Smooth muscle cell (in vitro differentiated cells): ENCODE results near the gene CCDC7. TPM values are rescaled to one million over a fixed set of nuclear protein-coding genes. Genes with fewer than 3 reads are reported as not detected.
"Not testable (repeated sequence)": the region's sequence is repeated elsewhere in the genome, so short reads cannot be mapped to it uniquely, and the experiment has no call there.

ENCODE experiments used
- DNase-seq: peaks from one replicate; lab custom pipeline; 2025; ENCODE audit not compliant: unreplicated experiment; lab: John Stamatoyannopoulos, UW
- H2AFZ ChIP-seq: fragments of 200-600 bp; sonication (generic); 2 replicates; pipeline ENCODE4 v1.6.0; 2016; ENCODE audit warnings: antibody characterized with exemption, low read depth, mild to moderate bottlenecking
- H3F3A ChIP-seq: fragments of 200-600 bp; sonication (generic); 2 replicates; pipeline ENCODE4 v1.6.0; 2017; ENCODE audit warnings: antibody characterized with exemption, low read depth
- H3K27ac ChIP-seq: fragments of 200-600 bp; sonication (generic); 2 replicates; pipeline ENCODE4 v1.5.1; 2016; ENCODE audit warnings: low read depth, mild to moderate bottlenecking
- H3K27me3 ChIP-seq: fragments of 200-600 bp; sonication (generic); 2 replicates; pipeline ENCODE4 v1.6.1; 2016; ENCODE audit warnings: low read depth, mild to moderate bottlenecking
- H3K36me3 ChIP-seq: fragments of 200-600 bp; sonication (generic); 2 replicates; pipeline ENCODE4 v1.5.1; 2016; ENCODE audit warnings: low read depth
- H3K4me1 ChIP-seq: fragments of 200-600 bp; sonication (generic); 2 replicates; pipeline ENCODE4 v1.5.1; 2016; ENCODE audit warnings: low read depth
- H3K4me2 ChIP-seq: fragments of 200-600 bp; sonication (generic); 2 replicates; pipeline ENCODE4 v1.6.0; 2016; ENCODE audit warnings: mild to moderate bottlenecking
- H3K4me3 ChIP-seq: fragments of 200-600 bp; sonication (generic); 2 replicates; pipeline ENCODE4 v1.5.1; 2016; ENCODE audit warnings: mild to moderate bottlenecking
- H3K79me2 ChIP-seq: fragments of 200-600 bp; sonication (generic); 2 replicates; pipeline ENCODE4 v1.6.0; 2016; ENCODE audit warnings: low read depth, mild to moderate bottlenecking
- H3K9ac ChIP-seq: fragments of 200-600 bp; sonication (generic); 2 replicates; pipeline ENCODE4 v1.6.0; 2016; ENCODE audit warnings: low read depth
- H3K9me3 ChIP-seq: fragments of 200-600 bp; sonication (generic); replicated peaks from 2 replicates; pipeline ENCODE4 v1.5.1; 2016; ENCODE audit warnings: low read depth
- H4K20me1 ChIP-seq: fragments of 200-600 bp; sonication (generic); 2 replicates; pipeline ENCODE4 v1.6.0; 2016; ENCODE audit warnings: low read depth
- CTCF ChIP-seq: fragments of 200-600 bp; sonication (generic); IDR thresholded peaks from 2 replicates; pipeline ENCODE4 v1.5.1; 2017; ENCODE audit warnings: borderline replicate concordance, mild to moderate bottlenecking, antibody characterized with exemption; ENCODE audit not compliant: insufficient read depth, poor library complexity, severe bottlenecking
- WGBS: methylation state at CpG from one replicate; pipeline ENCODE4 v1.1.7; 2016; ENCODE audit warnings: low lambda C conversion rate; 5-methylcytosine and 5-hydroxymethylcytosine counted together
- polyA plus RNA-seq: library from polyadenylated mRNA; unstranded; fragments of >200 nt; fragmentation: Nextera tagmentation; extraction: Ambion mirVana; gene quantifications from 2 replicates; pipeline ENCODE4 v1.2.1, GENCODE V29; 2016
- total RNA-seq: library from RNA; depleted of rRNA; stranded (reverse); fragments of >200 nt; gene quantifications from 2 replicates; pipeline ENCODE4 v1.2.3, GENCODE V29; 2014

Gene CCDC7
- total and polyA plus RNA-seq, 2 experiments from 2014 or later = 1.5 to 4.2 TPM

- TF ChIP-seq CTCF = no peak
- no peaks in the 10 kb centered on the region for H3K9me3 ChIP-seq
- WGBS = 92% methylated on average over 8 of the region's 8 CpGs
Measured at GRCh38 chr10:32891261-32891660, 445.3 kb downstream of the CCDC7 start.

GRCh38 chr10:32893434-32893833 lies 447.5 kb downstream of the CCDC7 start:
- Histone ChIP-seq H3K9ac (no peak overlapping the region), H3K4me1 (no peaks in the 10 kb centered on the region), H3K4me2 (no peak overlapping the region), H3K27ac (no peak overlapping the region), H3K79me2 (no peaks in the 10 kb centered on the region), H3K9me3 (no peaks in the 10 kb centered on the region), H3F3A (no peaks in the 10 kb centered on the region), H3K4me3 (no peak overlapping the region), H2AFZ (no peak overlapping the region), H3K27me3 (no peaks in the 10 kb centered on the region), H4K20me1 (no peaks in the 10 kb centered on the region), H3K36me3 (peaks cover 8% of the 10 kb centered on the region)
- DNase-seq = no peak
- 68% methylated on average over 3 of the region's 3 CpGs for WGBS
- TF ChIP-seq CTCF = peak; percentile 5

More at GRCh38 chr10:32891261-32891660, 445.3 kb downstream of the CCDC7 start:
- Histone ChIP-seq H3K9ac (no peak overlapping the region), H3K27me3 (no peaks in the 10 kb centered on the region), H2AFZ (no peak overlapping the region), H3K4me2 (no peak overlapping the region), H3K36me3 (no peaks in the 10 kb centered on the region), H3K27ac (no peak overlapping the region), H3F3A (no peaks in the 10 kb centered on the region), H4K20me1 (no peaks in the 10 kb centered on the region), H3K4me3 (no peak overlapping the region), H3K79me2 (no peaks in the 10 kb centered on the region), H3K4me1 (no peaks in the 10 kb centered on the region)
- no peak for DNase-seq

GRCh38 chr10:32893916-32894664 lies 448.1 kb downstream of the CCDC7 start:
- H3K27me3 ChIP-seq = no peaks in the 10 kb centered on the region
- H3K79me2 ChIP-seq = no peaks in the 10 kb centered on the region
- WGBS = 92% methylated on average over 2 of the region's 2 CpGs
- H3K4me3 ChIP-seq = no peak overlapping the region
- no peak overlapping the region for H2AFZ ChIP-seq
- H3K36me3 ChIP-seq = peaks cover 14% of the 10 kb centered on the region
- H3K4me1 ChIP-seq = no peaks in the 10 kb centered on the region
- H3K9ac ChIP-seq = no peak overlapping the region
- no peaks in the 10 kb centered on the region for H4K20me1 ChIP-seq
- no peaks in the 10 kb centered on the region for H3K9me3 ChIP-seq
- no peak overlapping the region for H3K27ac ChIP-seq
- TF ChIP-seq CTCF = no peak
- no peak overlapping the region for H3K4me2 ChIP-seq
- no peaks in the 10 kb centered on the region for H3F3A ChIP-seq
- DNase-seq = no peak

GRCh38 chr10:32895200-32895968 lies 449.4 kb downstream of the CCDC7 start:
- not testable (repeated sequence) for H3K9me3 ChIP-seq, H3K4me2 ChIP-seq, H3K27me3 ChIP-seq, H3K27ac ChIP-seq, H3K4me3 ChIP-seq, H2AFZ ChIP-seq, H4K20me1 ChIP-seq, H3K9ac ChIP-seq, H3F3A ChIP-seq, H3K79me2 ChIP-seq, H3K4me1 ChIP-seq, DNase-seq
- peaks cover 14% of the 10 kb centered on the region for H3K36me3 ChIP-seq
- WGBS = 92% methylated on average over 7 of the region's 7 CpGs
